Esophagus muscularis mucosa (tissue), 4 donors: ENCODE results near the gene NPIPB2. TPM values are rescaled to one million over a fixed set of nuclear protein-coding genes. Genes with fewer than 3 reads are reported as not detected.

Experiments
- DNase-seq: peaks from one replicate; pipeline ENCODE4 v3.0.0-alpha.2; 2017; ENCODE audit errors: extremely low spot score
- H3K27ac ChIP-seq, 4 donors: fragments of 200-600 bp; sonication (generic); replicated peaks in 1 of 4; 1 replicate in 3 of 4; 2 replicates in 1 of 4; pipeline ENCODE4 v1.5.1; 2016 to 2019; ENCODE audit warnings: mild to moderate bottlenecking in 1 of 4
- H3K27me3 ChIP-seq, 4 donors: fragments of 200-600 bp; sonication (generic); one replicate each; pipeline versions ENCODE4 v1.5.1 to v1.6.0; 2016 to 2019
- H3K36me3 ChIP-seq, 4 donors: fragments of 200-600 bp; sonication (generic); one replicate each; pipeline ENCODE4 v1.5.1; 2016 to 2019
- H3K4me1 ChIP-seq, 4 donors: fragments of 200-600 bp; sonication (generic); one replicate each; pipeline ENCODE4 v1.5.1; 2016 to 2019
- H3K4me3 ChIP-seq, 4 donors: fragments of 200-600 bp; sonication (generic); 1 replicate in 2 of 4; 2 replicates in 2 of 4; pipeline ENCODE4 v1.5.1; 2016 to 2019; ENCODE audit warnings: mild to moderate bottlenecking in 4 of 4, moderate library complexity in 1 of 4
- H3K9me3 ChIP-seq, 4 donors: fragments of 200-600 bp; sonication (generic); 1 replicate in 3 of 4; 2 replicates in 1 of 4; pipeline ENCODE4 v1.5.1; 2016 to 2019
- CTCF ChIP-seq, 3 experiments: fragments of 200-600 bp in 2 of 3; fragments of 450-650 bp in 1 of 3; sonication (generic) in 2 of 3; IDR thresholded peaks; one replicate each; pipeline ENCODE4 v1.5.1; 2017 to 2019; ENCODE audit warnings: antibody characterized with exemption in 3 of 3, mild to moderate bottlenecking in 2 of 3, moderate library complexity in 1 of 3
- EP300 ChIP-seq: sonication (generic); formaldehyde crosslinking; IDR thresholded peaks from one replicate; pipeline ENCODE4 v1.6.1; 2017; ENCODE audit warnings: antibody characterized with exemption
- POLR2A ChIP-seq: fragments of 450-650 bp; IDR thresholded peaks from one replicate; pipeline ENCODE4 v1.6.1; 2017; ENCODE audit warnings: antibody characterized with exemption, moderate library complexity, mild to moderate bottlenecking, low read depth
- POLR2AphosphoS5 ChIP-seq, 2 donors: sonication (generic); formaldehyde crosslinking; IDR thresholded peaks; one replicate each; pipeline ENCODE4 v1.6.1; 2017; ENCODE audit warnings: antibody characterized with exemption in 2 of 2
- WGBS: methylation state at CpG from one replicate; pipeline ENCODE4 v1.1.5; 2018; 5-methylcytosine and 5-hydroxymethylcytosine counted together
- intact Hi-C: fragments of 100-400 bp; cut with DNase I; formaldehyde crosslinking; loops from one replicate; pipeline ENCODE4 v1.15.1; 2023
- small RNA-seq, 3 donors: library from RNA; depleted of rRNA; stranded (forward); fragments of <200 nt; gene quantifications; one replicate each; pipeline ENCODE3, GENCODE V24; 2016
- total RNA-seq, 4 donors: library from RNA; depleted of rRNA; stranded (reverse); fragments of >200 nt; gene quantifications; one replicate each; pipeline versions ENCODE4 v1.1.0 to v1.2.1, GENCODE V29; 2016

NPIPB2 gene
- total RNA-seq, 4 donors from 2014 or later: 0.66 to 12.3 (median 8.7) TPM

- no peaks in the 10 kb centered on the region for H3K9me3 ChIP-seq
- intact Hi-C loops: no loop called here
- no peaks in the 10 kb centered on the region for H3K4me1 ChIP-seq
- no peak overlapping the region for H3K4me3 ChIP-seq
- H3K36me3 ChIP-seq: peaks cover 35 to 98% (median 83%) of the 10 kb centered on the region in 4 donors
- H3K27ac ChIP-seq: no peak overlapping the region
- TF ChIP-seq EP300 (no peak), CTCF (IDR thresholded peaks at IDR 0.05) (no peak), POLR2AphosphoS5 (IDR thresholded peaks at IDR 0.05) (no peak), POLR2A (no peak)
- 88% methylated on average over 6 of the region's 6 CpGs for WGBS
- DNase-seq: no peak
- H3K27me3 ChIP-seq: no peaks in the 10 kb centered on the region
Measured at GRCh38 chr16:11886881-11887280, 55.0 kb downstream of the NPIPB2 start.

- intact Hi-C loops: no loop called here
- no peak overlapping the region for H3K27ac ChIP-seq
- no peak for TF ChIP-seq POLR2A
- TF ChIP-seq EP300: no peak
- TF ChIP-seq CTCF (IDR thresholded peaks at IDR 0.05): no peak
- TF ChIP-seq POLR2AphosphoS5 (IDR thresholded peaks at IDR 0.05): no peak
- DNase-seq: no peak
- no peaks in the 10 kb centered on the region for H3K27me3 ChIP-seq
- no peaks in the 10 kb centered on the region for H3K9me3 ChIP-seq
- WGBS: 97% methylated on average over 5 of the region's 5 CpGs
- peaks cover 35 to 100% (median 85%) of the 10 kb centered on the region in 4 donors for H3K36me3 ChIP-seq
- H3K4me3 ChIP-seq: no peak overlapping the region
- no peaks in the 10 kb centered on the region for H3K4me1 ChIP-seq
Measured at GRCh38 chr16:11884035-11884434, 57.8 kb downstream of the NPIPB2 start.

GRCh38 chr16:11880007-11880406 lies 61.8 kb downstream of the NPIPB2 start:
- intact Hi-C loops: no loop called here
- 90% methylated on average over 5 of the region's 5 CpGs for WGBS
- Histone ChIP-seq H3K27me3 (no peaks in the 10 kb centered on the region), H3K4me1 (peaks cover 0 to 5% (median 0%) of the 10 kb centered on the region in 4 donors), H3K36me3 (peaks cover 45 to 100% (median 86%) of the 10 kb centered on the region in 4 donors), H3K27ac (no peak overlapping the region), H3K4me3 (no peak overlapping the region), H3K9me3 (no peaks in the 10 kb centered on the region)
- no peak for TF ChIP-seq EP300
- no peak for TF ChIP-seq POLR2AphosphoS5 (IDR thresholded peaks at IDR 0.05)
- no peak for TF ChIP-seq CTCF (IDR thresholded peaks at IDR 0.05)
- no peak for TF ChIP-seq POLR2A
- no peak for DNase-seq

- Histone ChIP-seq H3K9me3 (no peaks in the 10 kb centered on the region), H3K27me3 (no peaks in the 10 kb centered on the region), H3K4me3 (no peak overlapping the region), H3K4me1 (peaks cover 0 to 5% (median 0%) of the 10 kb centered on the region in 4 donors), H3K36me3 (peaks cover 42 to 98% (median 82%) of the 10 kb centered on the region in 4 donors), H3K27ac (no peak overlapping the region)
- no peak for DNase-seq
- TF ChIP-seq POLR2A (no peak), POLR2AphosphoS5 (IDR thresholded peaks at IDR 0.05) (no peak), CTCF (IDR thresholded peaks at IDR 0.05) (no peak), EP300 (no peak)
- intact Hi-C loops: no loop called here
- 85% methylated on average over 5 of the region's 5 CpGs for WGBS
Measured at GRCh38 chr16:11877374-11877773, 64.5 kb downstream of the NPIPB2 start.

Small RNA genes within 50 kb of the gene (small RNA-seq; reads per million reads assigned to genes)
- gene AC007216.5 (0 reads per million in 3 donors), gene COX6CP1 (0 to 0.19 (median 0) reads per million in 3 donors), gene UBL5P4 (0 reads per million in 3 donors)

Other genes starting within 250 kb of the NPIPB2 start
- gene TXNDC11, start 199.2 kb downstream of the NPIPB2 start, total RNA-seq: 10 to 100 TPM; 32.4 to 47.2 (median 38.2) TPM
- 10 to 100 TPM; 51.1 to 61.0 (median 61.0) TPM for gene ZC3H7A, start 144.8 kb downstream of the NPIPB2 start, total RNA-seq
- gene RSL1D1, start 90.5 kb downstream of the NPIPB2 start, total RNA-seq: 100 to 1,000 TPM in 2 of 4 donors, 10 to 100 TPM in 2; 73.9 to 125 (median 97.1) TPM
- gene GSPT1, start 26.1 kb downstream of the NPIPB2 start, total RNA-seq: 10 to 100 TPM; 55.2 to 71.7 (median 66.5) TPM
- not detected for gene TNFRSF17, start 23.2 kb upstream of the NPIPB2 start, total RNA-seq
- 10 to 100 TPM; 17.4 to 26.7 (median 22.3) TPM for gene SNX29, start 34.7 kb upstream of the NPIPB2 start, total RNA-seq